Measurements from ENCODE around the gene CWC27.

The CWC27 gene

DNA sequence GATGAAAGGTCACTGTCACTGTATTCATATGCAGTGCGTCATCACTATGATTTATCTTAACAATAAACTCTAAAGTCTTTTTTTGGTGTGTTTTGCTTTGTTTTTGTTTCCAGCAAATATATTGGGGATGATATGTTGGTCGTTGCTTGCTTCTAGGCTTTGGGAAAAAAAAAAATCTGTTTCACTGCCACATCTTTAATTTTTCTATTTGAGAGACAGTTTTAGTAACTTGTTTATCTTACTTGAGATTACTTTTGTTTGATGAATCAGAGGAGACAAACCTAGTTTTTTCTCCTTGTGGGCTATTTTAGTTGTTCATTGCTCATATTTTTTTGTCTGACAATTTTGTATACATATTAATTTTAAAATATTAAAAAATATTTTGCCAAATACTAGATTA is 19.4 kb downstream of the CWC27 start:
- no peak for TF ChIP-seq ZFX (IDR thresholded peaks at IDR 0.05; ENCODE audit: borderline replicate concordance)
- TF ChIP-seq, protein P1, sequence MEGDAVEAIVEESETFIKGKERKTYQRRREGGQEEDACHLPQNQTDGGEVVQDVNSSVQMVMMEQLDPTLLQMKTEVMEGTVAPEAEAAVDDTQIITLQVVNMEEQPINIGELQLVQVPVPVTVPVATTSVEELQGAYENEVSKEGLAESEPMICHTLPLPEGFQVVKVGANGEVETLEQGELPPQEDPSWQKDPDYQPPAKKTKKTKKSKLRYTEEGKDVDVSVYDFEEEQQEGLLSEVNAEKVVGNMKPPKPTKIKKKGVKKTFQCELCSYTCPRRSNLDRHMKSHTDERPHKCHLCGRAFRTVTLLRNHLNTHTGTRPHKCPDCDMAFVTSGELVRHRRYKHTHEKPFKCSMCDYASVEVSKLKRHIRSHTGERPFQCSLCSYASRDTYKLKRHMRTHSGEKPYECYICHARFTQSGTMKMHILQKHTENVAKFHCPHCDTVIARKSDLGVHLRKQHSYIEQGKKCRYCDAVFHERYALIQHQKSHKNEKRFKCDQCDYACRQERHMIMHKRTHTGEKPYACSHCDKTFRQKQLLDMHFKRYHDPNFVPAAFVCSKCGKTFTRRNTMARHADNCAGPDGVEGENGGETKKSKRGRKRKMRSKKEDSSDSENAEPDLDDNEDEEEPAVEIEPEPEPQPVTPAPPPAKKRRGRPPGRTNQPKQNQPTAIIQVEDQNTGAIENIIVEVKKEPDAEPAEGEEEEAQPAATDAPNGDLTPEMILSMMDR (IDR thresholded peaks at IDR 0.05), result no peak
- no peak overlapping the region for H3K27ac ChIP-seq

DNA sequence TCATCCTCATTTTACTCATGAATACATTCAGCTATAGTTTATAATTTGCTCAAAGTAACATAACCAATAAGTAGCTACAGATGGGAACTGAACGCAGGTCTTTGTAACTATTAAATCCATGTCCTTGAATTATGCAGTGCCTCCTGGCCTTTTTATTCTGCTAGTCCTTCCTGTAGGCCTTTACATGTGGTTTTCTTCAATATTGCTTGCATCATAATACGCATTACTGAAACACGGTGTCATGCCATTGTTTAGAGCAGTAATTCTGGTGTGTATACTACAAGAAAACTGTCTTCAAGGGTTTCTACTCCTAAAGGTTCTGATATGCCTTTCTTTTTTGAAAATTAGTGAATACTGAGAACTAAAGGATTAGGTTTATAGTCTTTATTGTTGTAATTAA is 20.7 kb downstream of the CWC27 start:
- TF ChIP-seq, protein P1 (IDR thresholded peaks at IDR 0.05), result no peak
- no peak for TF ChIP-seq ZFX (IDR thresholded peaks at IDR 0.05; ENCODE audit: borderline replicate concordance)
- no peak overlapping the region for H3K27ac ChIP-seq

DNA sequence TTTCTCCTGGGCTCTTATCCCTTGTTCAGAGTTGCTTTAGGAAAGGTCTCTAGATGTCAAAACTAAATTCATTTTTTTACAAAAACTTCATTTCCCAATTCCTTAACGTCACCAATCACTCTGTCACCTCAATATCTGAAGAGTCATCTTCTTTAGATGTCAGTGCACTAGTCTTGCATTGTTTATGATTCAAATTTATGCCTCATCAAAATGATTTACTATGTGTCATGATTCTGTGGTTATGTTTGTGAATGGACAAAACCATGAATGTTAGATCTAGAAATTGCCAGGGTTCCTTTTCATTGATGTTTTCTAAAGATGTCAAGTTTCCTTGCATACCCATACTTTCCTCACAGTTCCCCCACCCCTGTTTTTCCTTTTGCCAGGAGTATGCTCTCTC is 21.5 kb downstream of the CWC27 start:
- no peak overlapping the region for H3K27ac ChIP-seq
- TF ChIP-seq ZFX (IDR thresholded peaks at IDR 0.05; ENCODE audit: borderline replicate concordance), result no peak
- TF ChIP-seq, protein P1 (IDR thresholded peaks at IDR 0.05), result no peak

DNA sequence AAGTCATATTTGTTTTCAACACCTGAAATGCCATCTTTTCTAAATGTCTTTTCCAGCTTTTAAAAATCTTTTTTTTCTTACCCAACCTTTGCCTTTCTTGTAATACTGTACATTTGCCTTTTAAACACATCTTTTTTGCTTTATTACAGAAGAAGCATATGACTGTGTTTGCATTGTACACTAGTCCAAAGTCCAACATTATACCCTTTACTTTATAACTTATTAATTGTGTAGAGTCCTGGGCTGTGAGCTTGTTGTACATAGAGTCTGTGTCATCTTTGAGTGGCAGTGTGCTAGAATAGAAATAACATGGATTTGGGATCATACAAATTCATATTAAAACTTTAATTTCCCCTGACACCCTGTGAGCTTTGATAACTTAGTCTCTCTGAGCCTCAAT is 23.7 kb downstream of the CWC27 start:
- TF ChIP-seq, protein P1 (IDR thresholded peaks at IDR 0.05), result no peak
- no peak for TF ChIP-seq ZFX (IDR thresholded peaks at IDR 0.05; ENCODE audit: borderline replicate concordance)
- peak overlapping the region; percentile 56 for H3K27ac ChIP-seq

DNA sequence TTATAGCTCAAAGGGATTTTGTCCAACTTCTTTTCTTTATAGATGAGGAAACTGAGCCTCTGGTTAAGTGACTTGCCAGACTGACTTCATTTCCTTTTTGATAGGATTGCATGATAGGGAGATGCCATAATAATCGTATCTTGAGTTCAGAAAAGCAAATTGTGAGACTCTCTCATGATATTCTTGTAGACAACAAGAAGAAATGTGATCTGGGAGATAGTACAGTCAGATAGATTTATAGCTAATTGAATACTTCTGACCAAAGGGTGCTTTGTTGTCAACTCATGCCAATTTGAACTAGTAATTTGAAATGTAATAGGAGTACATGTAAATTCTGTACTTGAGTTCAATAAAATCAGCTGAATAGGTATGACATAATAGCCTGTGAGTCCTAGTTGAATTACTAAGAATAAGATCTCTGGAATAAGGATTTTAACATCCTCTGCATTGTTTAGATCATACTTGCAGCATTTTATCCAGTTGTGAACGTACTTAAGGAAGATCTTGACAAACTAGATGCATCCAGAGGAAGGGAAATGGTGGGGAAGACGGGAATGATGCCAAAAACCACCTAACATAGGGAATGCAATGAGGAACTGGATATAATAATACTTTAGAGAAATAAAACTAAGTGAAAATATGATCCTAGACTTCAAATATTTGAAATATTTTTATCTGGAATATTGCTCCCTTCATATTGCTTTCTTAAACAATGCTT is 25.5 kb downstream of the CWC27 start:
- H3K27ac ChIP-seq, result peak overlapping the region; percentile 56; the same call in 1 of the 2 replicates
- no peak for TF ChIP-seq ZFX (IDR thresholded peaks at IDR 0.05; ENCODE audit: borderline replicate concordance)
- TF ChIP-seq, protein P1 (IDR thresholded peaks at IDR 0.05), result no peak

DNA sequence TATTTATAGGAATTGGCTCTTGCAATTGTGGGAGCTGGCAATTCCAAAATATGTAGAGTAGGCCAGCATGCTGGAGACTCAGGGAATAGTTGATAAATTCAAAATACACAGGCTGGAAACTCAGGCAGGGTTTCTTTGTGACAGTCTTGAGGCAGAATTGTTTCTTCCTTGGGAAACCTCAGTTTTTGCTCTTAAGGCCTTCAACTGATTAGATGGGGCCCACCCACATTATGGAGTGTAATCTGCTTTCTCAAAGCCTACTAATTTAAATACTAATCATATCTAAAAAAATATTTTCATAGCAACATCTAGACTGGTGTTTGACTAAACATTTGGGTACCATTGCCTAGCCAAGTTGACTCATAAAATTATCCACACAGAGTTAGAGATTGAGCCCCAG is 27.6 kb downstream of the CWC27 start:
- TF ChIP-seq, protein P1 (IDR thresholded peaks at IDR 0.05), result no peak
- no peak for TF ChIP-seq ZFX (IDR thresholded peaks at IDR 0.05; ENCODE audit: borderline replicate concordance)
- H3K27ac ChIP-seq, result no peak overlapping the region

DNA sequence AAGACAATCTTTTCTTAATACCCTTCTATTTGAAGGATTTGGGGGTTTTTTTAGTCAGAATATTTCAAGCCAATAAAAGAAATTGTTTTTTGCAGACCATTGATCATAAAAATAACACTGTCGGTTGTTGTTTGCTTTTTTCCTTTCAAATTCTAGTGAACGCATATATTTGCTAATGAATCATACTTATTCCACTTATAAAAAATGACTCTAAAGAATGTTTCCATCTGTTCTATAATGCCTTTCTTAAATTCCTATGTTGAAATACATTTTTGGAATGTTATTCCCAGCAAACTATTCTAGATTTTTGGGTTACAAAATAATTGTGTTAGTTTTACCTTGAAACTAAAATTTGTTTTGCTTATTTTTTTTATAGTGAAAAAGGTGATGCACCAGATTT is 32.2 kb downstream of the CWC27 start:
- TF ChIP-seq ZFX (IDR thresholded peaks at IDR 0.05; ENCODE audit: borderline replicate concordance), result no peak
- TF ChIP-seq, protein P1 (IDR thresholded peaks at IDR 0.05), result no peak
- H3K27ac ChIP-seq, result no peak overlapping the region
